ENCODE data around the gene KCNQ1. TPM values are rescaled to one million over a fixed set of nuclear protein-coding genes. Genes with fewer than 3 reads are reported as not detected.

Gene KCNQ1
- polyA plus RNA-seq, 1 of the 3 experiments (the other 2 are of a cell fraction): 0.05 TPM

DNA sequence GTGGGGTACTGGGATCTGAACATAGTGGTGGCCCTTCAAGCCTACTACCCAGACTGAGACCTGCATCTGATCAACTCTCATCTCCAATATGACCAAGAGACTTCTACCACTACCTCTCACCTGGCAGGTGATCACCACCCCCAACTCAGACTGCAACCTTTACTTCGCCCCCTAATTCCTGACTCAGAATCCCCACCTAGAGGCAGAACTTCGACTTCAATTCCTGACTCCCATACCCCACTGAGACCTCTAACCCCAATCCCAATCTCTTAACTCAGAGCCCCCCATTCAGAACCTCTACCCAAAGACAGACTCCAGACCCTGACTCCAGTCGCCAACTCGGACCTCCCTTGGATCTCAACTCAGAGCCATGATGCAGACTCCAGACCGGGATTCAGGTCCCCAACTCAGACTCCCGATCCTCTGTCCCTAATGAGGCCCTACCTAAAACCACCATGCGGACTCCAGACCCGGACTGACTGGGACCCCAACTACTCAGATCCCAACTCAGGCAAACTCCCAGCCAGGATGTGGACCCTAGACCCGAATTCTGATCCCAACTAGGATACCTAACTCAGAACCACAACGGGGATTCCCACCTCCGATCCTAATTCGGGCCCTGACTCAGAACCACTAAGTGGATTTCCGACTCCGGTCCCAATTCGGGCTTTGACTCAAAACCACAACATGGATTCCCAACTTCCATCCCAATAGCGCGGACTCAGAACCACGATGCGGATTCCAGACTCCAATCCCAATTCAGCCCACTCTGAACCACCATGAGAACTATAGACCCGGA lies 253.8 kb downstream of the KCNQ1 start:
- Histone ChIP-seq H3K27me3 (ENCODE audit: insufficient read depth) (no peaks in the 10 kb centered on the region), H3K4me2 (peak overlapping the region; percentile 85), H3K4me3 (ENCODE audit: low read depth in 2 of 2, low read length in 1 of 2) (peak overlapping the region; percentile 67 to 70), H3K27ac (ENCODE audit: low read depth in 2 of 2, low read length in 1 of 2) (no peak overlapping the region; a peak in 1 of 4 replicates), H3K36me3 (replicated peaks in 1 of 2; ENCODE audit: control insufficient read depth in 1 of 2, insufficient read depth in 2 of 2, low read length in 1 of 2) (no peaks in the 10 kb centered on the region), H3K9me2 (no peaks in the 10 kb centered on the region), H3K9ac (peak overlapping the region; percentile 78), H3K79me2 (ENCODE audit: insufficient read depth) (peaks cover 61% of the 10 kb centered on the region), H3F3A (replicated peaks; ENCODE audit: insufficient read depth) (no peaks in the 10 kb centered on the region), H2AFZ (ENCODE audit: low read depth) (no peak overlapping the region), H3K9me3 (no peaks in the 10 kb centered on the region), H3K4me1 (ENCODE audit: control insufficient read depth in 1 of 2, insufficient read depth in 2 of 2, low read depth in 1 of 2, low read length in 1 of 2) (peaks cover 0 to 24% of the 10 kb centered on the region in 2 experiments; a peak in 1 of 4 replicates), H4K20me1 (ENCODE audit: insufficient read depth) (peaks cover 50% of the 10 kb centered on the region)
- ChIA-PET POLR2A (interaction anchor here (0.7 to 2.0 kb wide), 4 partner anchors 8 to 97 kb away, joined by 4 to 16 read pairs (median 6); no protein-coding TSS in a partner anchor), CTCF (interaction anchor here (0.9 to 2.0 kb wide), 2 partner anchors 166 to 190 kb away, joined by 6 to 7 read pairs; no protein-coding TSS in a partner anchor)
- WGBS (ENCODE audit: low lambda C conversion rate): 48% methylated on average over 18 of the region's 20 CpGs
- TF ChIP-seq TCF12 (IDR thresholded peaks at IDR 0.05) (no peak), RXRA (IDR thresholded peaks at IDR 0.05; ENCODE audit: borderline replicate concordance, low read depth) (no peak), POLR2AphosphoS5 (IDR thresholded peaks at IDR 0.05; ENCODE audit: low read depth, low read length) (no peak), YY1 (IDR thresholded peaks at IDR 0.05; ENCODE audit: low read depth) (no peak), NRF1 (IDR thresholded peaks at IDR 0.05; ENCODE audit: low read depth, low read length) (no peak), TEAD4 (IDR thresholded peaks at IDR 0.05; ENCODE audit: borderline replicate concordance, insufficient read depth) (no peak), EP300 (IDR thresholded peaks at IDR 0.05; ENCODE audit: borderline replicate concordance in 1 of 2, low read depth in 1 of 2, low read length in 1 of 2) (no peak), CHD2 (IDR thresholded peaks at IDR 0.05; ENCODE audit: low read length, partially characterized antibody) (no peak), GATA2 (CRISPR knock-in tag; IDR thresholded peaks at IDR 0.05) (no peak), ELF1 (IDR thresholded peaks at IDR 0.05) (no peak), EZH2phosphoT487 (IDR thresholded peaks at IDR 0.05; ENCODE audit: borderline replicate concordance, low read depth) (no peak)
- TF ChIP-seq, protein P1, sequence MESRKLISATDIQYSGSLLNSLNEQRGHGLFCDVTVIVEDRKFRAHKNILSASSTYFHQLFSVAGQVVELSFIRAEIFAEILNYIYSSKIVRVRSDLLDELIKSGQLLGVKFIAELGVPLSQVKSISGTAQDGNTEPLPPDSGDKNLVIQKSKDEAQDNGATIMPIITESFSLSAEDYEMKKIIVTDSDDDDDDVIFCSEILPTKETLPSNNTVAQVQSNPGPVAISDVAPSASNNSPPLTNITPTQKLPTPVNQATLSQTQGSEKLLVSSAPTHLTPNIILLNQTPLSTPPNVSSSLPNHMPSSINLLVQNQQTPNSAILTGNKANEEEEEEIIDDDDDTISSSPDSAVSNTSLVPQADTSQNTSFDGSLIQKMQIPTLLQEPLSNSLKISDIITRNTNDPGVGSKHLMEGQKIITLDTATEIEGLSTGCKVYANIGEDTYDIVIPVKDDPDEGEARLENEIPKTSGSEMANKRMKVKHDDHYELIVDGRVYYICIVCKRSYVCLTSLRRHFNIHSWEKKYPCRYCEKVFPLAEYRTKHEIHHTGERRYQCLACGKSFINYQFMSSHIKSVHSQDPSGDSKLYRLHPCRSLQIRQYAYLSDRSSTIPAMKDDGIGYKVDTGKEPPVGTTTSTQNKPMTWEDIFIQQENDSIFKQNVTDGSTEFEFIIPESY (IDR thresholded peaks at IDR 0.05; ENCODE audit: borderline replicate concordance, low read depth): no peak
- TF ChIP-seq, protein P2, sequence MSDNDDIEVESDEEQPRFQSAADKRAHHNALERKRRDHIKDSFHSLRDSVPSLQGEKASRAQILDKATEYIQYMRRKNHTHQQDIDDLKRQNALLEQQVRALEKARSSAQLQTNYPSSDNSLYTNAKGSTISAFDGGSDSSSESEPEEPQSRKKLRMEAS (IDR thresholded peaks at IDR 0.05; ENCODE audit: low read depth): no peak
- DNase-seq: no peak

DNA sequence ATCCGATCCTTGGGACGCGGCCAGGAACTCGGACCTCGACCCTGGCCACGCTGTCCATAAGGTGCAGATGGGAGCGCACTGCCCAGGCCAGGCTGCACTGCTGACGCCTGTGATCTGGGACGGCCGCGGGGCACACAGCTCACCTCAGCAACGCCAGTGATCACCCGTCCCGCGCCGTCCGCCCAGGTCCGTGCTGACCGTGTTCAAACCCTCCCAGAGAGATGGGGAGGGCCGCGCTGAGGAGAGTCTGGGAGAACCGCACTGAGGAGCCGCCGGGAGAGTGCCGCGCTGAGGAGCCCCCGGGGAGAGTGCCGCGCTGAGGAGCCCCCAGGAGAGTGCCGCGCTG lies 254.3 kb downstream of the KCNQ1 start:
- peak overlapping the region in 1 of 2 experiments; percentile 66; a peak in 1 of 4 replicates for H3K27ac ChIP-seq (ENCODE audit: low read depth in 2 of 2, low read length in 1 of 2)
- H3K79me2 ChIP-seq (ENCODE audit: insufficient read depth): peaks cover 55% of the 10 kb centered on the region
- peaks cover 45% of the 10 kb centered on the region for H4K20me1 ChIP-seq (ENCODE audit: insufficient read depth)
- no peaks in the 10 kb centered on the region for H3K36me3 ChIP-seq (replicated peaks in 1 of 2; ENCODE audit: control insufficient read depth in 1 of 2, insufficient read depth in 2 of 2, low read length in 1 of 2)
- no peaks in the 10 kb centered on the region for H3K9me3 ChIP-seq
- peak overlapping the region; percentile 78 for H3K9ac ChIP-seq
- no peaks in the 10 kb centered on the region for H3K9me2 ChIP-seq
- no peaks in the 10 kb centered on the region for H3K27me3 ChIP-seq (ENCODE audit: insufficient read depth)
- H3F3A ChIP-seq (replicated peaks; ENCODE audit: insufficient read depth): no peaks in the 10 kb centered on the region
- peaks cover 0 to 23% of the 10 kb centered on the region in 2 experiments; a peak in 1 of 4 replicates for H3K4me1 ChIP-seq (ENCODE audit: control insufficient read depth in 1 of 2, insufficient read depth in 2 of 2, low read depth in 1 of 2, low read length in 1 of 2)
- ChIA-PET POLR2A (interaction anchor here (0.7 to 2.0 kb wide), 9 partner anchors 8 to 187 kb away, joined by 3 to 16 read pairs (median 4); no protein-coding TSS in a partner anchor), CTCF (interaction anchor here (2.0 kb wide), 1 partner anchor 166 kb away, joined by 7 read pairs; no protein-coding TSS in a partner anchor)
- peak overlapping the region; percentile 67 to 70 for H3K4me3 ChIP-seq (ENCODE audit: low read depth in 2 of 2, low read length in 1 of 2)
- H3K4me2 ChIP-seq: peak overlapping the region; percentile 85
- 83% methylated on average over 17 of the region's 31 CpGs for WGBS (ENCODE audit: low lambda C conversion rate)
- peak; percentile 57 for DNase-seq
- TF ChIP-seq EP300 (IDR thresholded peaks at IDR 0.05; ENCODE audit: borderline replicate concordance in 1 of 2, low read depth in 1 of 2, low read length in 1 of 2) (no peak), TEAD4 (IDR thresholded peaks at IDR 0.05; ENCODE audit: borderline replicate concordance, insufficient read depth) (no peak), RFX5 (IDR thresholded peaks at IDR 0.05; ENCODE audit: low read length) (no peak)
- TF ChIP-seq, protein P3, sequence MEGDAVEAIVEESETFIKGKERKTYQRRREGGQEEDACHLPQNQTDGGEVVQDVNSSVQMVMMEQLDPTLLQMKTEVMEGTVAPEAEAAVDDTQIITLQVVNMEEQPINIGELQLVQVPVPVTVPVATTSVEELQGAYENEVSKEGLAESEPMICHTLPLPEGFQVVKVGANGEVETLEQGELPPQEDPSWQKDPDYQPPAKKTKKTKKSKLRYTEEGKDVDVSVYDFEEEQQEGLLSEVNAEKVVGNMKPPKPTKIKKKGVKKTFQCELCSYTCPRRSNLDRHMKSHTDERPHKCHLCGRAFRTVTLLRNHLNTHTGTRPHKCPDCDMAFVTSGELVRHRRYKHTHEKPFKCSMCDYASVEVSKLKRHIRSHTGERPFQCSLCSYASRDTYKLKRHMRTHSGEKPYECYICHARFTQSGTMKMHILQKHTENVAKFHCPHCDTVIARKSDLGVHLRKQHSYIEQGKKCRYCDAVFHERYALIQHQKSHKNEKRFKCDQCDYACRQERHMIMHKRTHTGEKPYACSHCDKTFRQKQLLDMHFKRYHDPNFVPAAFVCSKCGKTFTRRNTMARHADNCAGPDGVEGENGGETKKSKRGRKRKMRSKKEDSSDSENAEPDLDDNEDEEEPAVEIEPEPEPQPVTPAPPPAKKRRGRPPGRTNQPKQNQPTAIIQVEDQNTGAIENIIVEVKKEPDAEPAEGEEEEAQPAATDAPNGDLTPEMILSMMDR (IDR thresholded peaks at IDR 0.05): no peak
- TF ChIP-seq, protein P2 (IDR thresholded peaks at IDR 0.05; ENCODE audit: low read depth): no peak
- TF ChIP-seq, protein P4, sequence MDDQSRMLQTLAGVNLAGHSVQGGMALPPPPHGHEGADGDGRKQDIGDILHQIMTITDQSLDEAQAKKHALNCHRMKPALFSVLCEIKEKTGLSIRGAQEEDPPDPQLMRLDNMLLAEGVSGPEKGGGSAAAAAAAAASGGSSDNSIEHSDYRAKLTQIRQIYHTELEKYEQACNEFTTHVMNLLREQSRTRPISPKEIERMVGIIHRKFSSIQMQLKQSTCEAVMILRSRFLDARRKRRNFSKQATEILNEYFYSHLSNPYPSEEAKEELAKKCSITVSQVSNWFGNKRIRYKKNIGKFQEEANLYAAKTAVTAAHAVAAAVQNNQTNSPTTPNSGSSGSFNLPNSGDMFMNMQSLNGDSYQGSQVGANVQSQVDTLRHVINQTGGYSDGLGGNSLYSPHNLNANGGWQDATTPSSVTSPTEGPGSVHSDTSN (IDR thresholded peaks at IDR 0.05): no peak
- no peak overlapping the region for H2AFZ ChIP-seq (ENCODE audit: low read depth)

All from SK-N-SH (cell line).